K562 (cell line): ENCODE measurements around the gene NELL1. TPM values are rescaled to one million over a fixed set of nuclear protein-coding genes. Genes with fewer than 3 reads are reported as not detected.

ENCODE experiments used
- ATAC-seq: fragments of 200-7000 bp; cut with Tn5 transposase; 3 replicates; pipeline ENCODE4 v1.9.1; 2020; ENCODE audit warnings: moderate library complexity
- BruUV-seq: library from RNA; stranded (reverse); fragments of 400-500 nt; replicated peaks from 2 replicates; lab custom pipeline; 2021; lab: Mats Ljungman, UMichigan
- CTCF ChIA-PET: fragments of 300-600 bp; formaldehyde crosslinking; extraction: SDS; loops from one replicate; lab custom pipeline; 2021; ENCODE audit warnings: low intra/inter-chr PET ratio; lab: Yijun Ruan, JAX
- POLR2A ChIA-PET: fragments of 300-600, 350-650 bp; sonication (Branson Sonifier 250); formaldehyde crosslinking; extraction: SDS; loops from one replicate; lab custom pipeline; 2021; ENCODE audit warnings: antibody characterized with exemption, inconsistent platforms; lab: Yijun Ruan, JAX
- DNase-seq, 4 experiments: peaks; one replicate each; pipeline versions ENCODE4 v3.0.0 to v3.0.0-alpha.2; 2011 to 2018; ENCODE audit warnings: low spot score in 3 of 4, mixed read lengths in 3 of 4; ENCODE audit errors: extremely low read depth in 1 of 4
- FAIRE-seq: peaks from 2 replicates; lab custom pipeline; 2011; peaks lifted over from hg19 to GRCh38; lab: Jason Lieb, UNC
- H2AFZ ChIP-seq: 2 replicates; pipeline ENCODE4 v1.6.0; 2011; ENCODE audit warnings: low read depth, low read length, control low read depth, inconsistent platforms
- H3K27ac ChIP-seq: fragments of 200-600 bp; 3 replicates; pipeline ENCODE4 v1.8.0; 2011; ENCODE audit warnings: low read depth, mild to moderate bottlenecking, control low read depth, inconsistent platforms, low read length, moderate library complexity, mixed read lengths; ENCODE audit errors: extremely low read depth
- H3K27me3 ChIP-seq, 2 experiments: fragments of 300-600 bp in 1 of 2; 2 replicates in 1 of 2; 3 replicates in 1 of 2; pipeline versions ENCODE4 v1.6.0 to v1.8.0; 2011; ENCODE audit warnings: inconsistent platforms in 2 of 2, low read length in 2 of 2, mild to moderate bottlenecking in 1 of 2, mixed read lengths in 1 of 2, moderate library complexity in 1 of 2; ENCODE audit not compliant: control insufficient read depth in 2 of 2, insufficient read depth in 2 of 2
- H3K36me3 ChIP-seq: fragments of 300-600 bp; 3 replicates; pipeline ENCODE4 v1.8.0; 2011; ENCODE audit warnings: mild to moderate bottlenecking, low read length, inconsistent platforms; ENCODE audit not compliant: control insufficient read depth, insufficient read depth
- H3K4me1 ChIP-seq, 2 experiments: fragments of 200-600 bp in 1 of 2; replicated peaks in 1 of 2; 2 replicates in 1 of 2; 3 replicates in 1 of 2; pipeline versions ENCODE4 v1.5.1 to v1.8.0; 2011; ENCODE audit warnings: inconsistent platforms in 2 of 2, low read length in 2 of 2, mild to moderate bottlenecking in 1 of 2, mixed read lengths in 1 of 2, moderate library complexity in 1 of 2; ENCODE audit not compliant: control insufficient read depth in 2 of 2, insufficient read depth in 2 of 2
- H3K4me2 ChIP-seq: 2 replicates; pipeline ENCODE4 v1.6.1; 2011; ENCODE audit warnings: low read length, control low read depth, inconsistent platforms, mixed read lengths; ENCODE audit not compliant: insufficient read depth
- H3K4me3 ChIP-seq: fragments of 200-600 bp; sonication (generic), shearing (Covaris generic); 2 replicates; pipeline ENCODE4 v1.5.1; 2016; ENCODE audit warnings: control low read depth, inconsistent platforms
- H3K79me2 ChIP-seq: fragments of 200-600 bp; 3 replicates; pipeline ENCODE4 v1.8.0; 2011; ENCODE audit warnings: low read length, inconsistent platforms; ENCODE audit not compliant: control insufficient read depth, insufficient read depth
- H3K9ac ChIP-seq, 2 experiments: 2 replicates each; pipeline versions ENCODE4 v1.6.0 to v1.6.1; 2011; ENCODE audit warnings: low read depth in 2 of 2, low read length in 2 of 2, control low read depth in 1 of 2, inconsistent platforms in 1 of 2, mild to moderate bottlenecking in 1 of 2, mixed read lengths in 1 of 2; ENCODE audit not compliant: insufficient read depth in 1 of 2
- H3K9me1 ChIP-seq: one replicate; pipeline ENCODE4 v1.6.0; 2011; ENCODE audit warnings: inconsistent platforms, mild to moderate bottlenecking, low read length, moderate library complexity; ENCODE audit not compliant: control insufficient read depth, insufficient read depth
- H3K9me3 ChIP-seq: replicated peaks from 2 replicates; pipeline ENCODE4 v1.5.1; 2011; ENCODE audit warnings: low read depth, low read length, inconsistent platforms; ENCODE audit not compliant: control insufficient read depth, insufficient read depth
- H4K20me1 ChIP-seq: replicated peaks from 2 replicates; pipeline ENCODE4 v1.6.1; 2011; ENCODE audit warnings: low read length, inconsistent platforms, mixed read lengths; ENCODE audit not compliant: control insufficient read depth, insufficient read depth
- RNF2 ChIP-seq: sonication (generic); IDR thresholded peaks from 2 replicates; pipeline ENCODE4 v1.6.1; 2016
- SIN3A ChIP-seq, 2 experiments: fragments of 150-350 bp in 1 of 2; IDR thresholded peaks; 2 replicates each; pipeline ENCODE4 v1.6.1; 2011 to 2016; ENCODE audit warnings: borderline replicate concordance in 2 of 2, low read depth in 2 of 2, low read length in 2 of 2, mild to moderate bottlenecking in 2 of 2, moderate library complexity in 2 of 2; ENCODE audit not compliant: control insufficient read depth in 1 of 2
- ZKSCAN3 ChIP-seq: fragments of 250-450 bp; sonication (Bioruptor Pico); IDR thresholded peaks from 2 replicates; pipeline ENCODE4 v1.4.0; 2020
- WGBS: fragments of 100-300 bp; shearing (Covaris generic); methylation state at CpG from one replicate; pipeline ENCODE4 v1.1.6; 2016; ENCODE audit warnings: low coverage, mixed read lengths; ENCODE audit not compliant: insufficient coverage; ENCODE audit errors: missing lambda C conversion rate; 5-methylcytosine and 5-hydroxymethylcytosine counted together
- in situ Hi-C: fragments of 300-500 bp; cut with MboI; formaldehyde crosslinking; loops from 4 replicates; pipeline ENCODE4 v1.15.0; 2018; ENCODE audit warnings: inconsistent platforms, mixed read lengths
- intact Hi-C: fragments of 100-400 bp; cut with micrococcal nuclease; formaldehyde crosslinking; loops from 2 replicates; pipeline ENCODE4 v1.14.2; 2022
- polyA plus RNA-seq, 8 experiments: library from polyadenylated mRNA; depleted of rRNA in 4 of 8; stranded (reverse) in 5 of 8; unstranded in 3 of 8; fragments of >200 nt; fragmentation: Nextera tagmentation in 2 of 8; fragmentation: Illumina TruSeq in 1 of 8; extraction: Ambion mirVana in 2 of 8; extraction: Trizol in 1 of 8; gene quantifications; 2 replicates each; pipeline versions ENCODE4 v1.2.1 to v1.2.3, GENCODE V29; 2011 to 2014; ENCODE audit warnings: inconsistent platforms in 1 of 8, missing spikeins in 1 of 8
- total RNA-seq, 7 experiments: library from RNA; depleted of rRNA in 6 of 7; stranded (reverse); fragments of >200 nt in 6 of 7; fragmentation: Illumina TruSeq in 2 of 7; extraction: Trizol in 2 of 7; gene quantifications; 2 replicates each; pipeline versions ENCODE4 v1.2.1 to v1.2.3, GENCODE V29; 2011 to 2021; ENCODE audit warnings: low replicate concordance in 1 of 7
- TF ChIP-seq, protein P1 (sequence below), 2 experiments: fragments of 150-350 bp in 1 of 2; IDR thresholded peaks; 2 replicates each; pipeline ENCODE4 v1.6.1; 2012 to 2016; ENCODE audit warnings: low read depth in 2 of 2, low read length in 2 of 2, mild to moderate bottlenecking in 1 of 2, moderate library complexity in 1 of 2

The NELL1 gene
- total and polyA plus RNA-seq, 9 of the 15 experiments (the other 6 are each of a cell fraction or from before 2014, with no cell fraction given): not detected

DNA sequence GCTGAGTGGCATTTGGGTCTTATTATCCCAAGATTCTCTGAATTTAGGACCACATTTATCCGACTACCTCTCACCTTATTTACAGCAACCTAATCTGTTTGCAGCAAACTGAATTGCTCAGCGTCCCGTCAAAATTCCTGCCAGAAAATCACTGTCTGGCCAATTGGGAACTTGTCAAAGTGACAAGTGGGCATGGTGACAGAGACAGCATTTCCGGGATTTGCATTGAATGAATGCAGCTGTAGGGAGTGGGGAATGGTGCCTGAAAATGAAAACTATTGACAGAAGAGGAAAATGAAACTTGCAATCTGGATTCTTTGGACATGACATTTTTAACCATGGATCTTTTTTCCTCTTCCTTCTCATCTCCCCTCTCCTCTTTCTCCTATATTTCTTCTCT is 113.8 kb downstream of the NELL1 start:
- Histone ChIP-seq H3K79me2 (no peaks in the 10 kb centered on the region), H3K27ac (no peak overlapping the region), H3K4me2 (no peak overlapping the region), H3K36me3 (no peaks in the 10 kb centered on the region), H3K4me3 (no peak overlapping the region), H3K9ac (no peak overlapping the region), H3K9me3 (no peaks in the 10 kb centered on the region), H3K9me1 (no peaks in the 10 kb centered on the region), H4K20me1 (no peaks in the 10 kb centered on the region), H3K4me1 (no peaks in the 10 kb centered on the region), H3K27me3 (no peaks in the 10 kb centered on the region), H2AFZ (no peak overlapping the region)
- FAIRE-seq (no peak), ATAC-seq (no peak), DNase-seq (no peak)
- TF ChIP-seq SIN3A (IDR thresholded peaks at IDR 0.05; ENCODE audit: borderline replicate concordance in 2 of 2, control insufficient read depth in 1 of 2, low read depth in 2 of 2, low read length in 2 of 2) (no peak), ZKSCAN3 (CRISPR knock-in tag) (no peak), RNF2 (no peak)
- TF ChIP-seq, protein P1, sequence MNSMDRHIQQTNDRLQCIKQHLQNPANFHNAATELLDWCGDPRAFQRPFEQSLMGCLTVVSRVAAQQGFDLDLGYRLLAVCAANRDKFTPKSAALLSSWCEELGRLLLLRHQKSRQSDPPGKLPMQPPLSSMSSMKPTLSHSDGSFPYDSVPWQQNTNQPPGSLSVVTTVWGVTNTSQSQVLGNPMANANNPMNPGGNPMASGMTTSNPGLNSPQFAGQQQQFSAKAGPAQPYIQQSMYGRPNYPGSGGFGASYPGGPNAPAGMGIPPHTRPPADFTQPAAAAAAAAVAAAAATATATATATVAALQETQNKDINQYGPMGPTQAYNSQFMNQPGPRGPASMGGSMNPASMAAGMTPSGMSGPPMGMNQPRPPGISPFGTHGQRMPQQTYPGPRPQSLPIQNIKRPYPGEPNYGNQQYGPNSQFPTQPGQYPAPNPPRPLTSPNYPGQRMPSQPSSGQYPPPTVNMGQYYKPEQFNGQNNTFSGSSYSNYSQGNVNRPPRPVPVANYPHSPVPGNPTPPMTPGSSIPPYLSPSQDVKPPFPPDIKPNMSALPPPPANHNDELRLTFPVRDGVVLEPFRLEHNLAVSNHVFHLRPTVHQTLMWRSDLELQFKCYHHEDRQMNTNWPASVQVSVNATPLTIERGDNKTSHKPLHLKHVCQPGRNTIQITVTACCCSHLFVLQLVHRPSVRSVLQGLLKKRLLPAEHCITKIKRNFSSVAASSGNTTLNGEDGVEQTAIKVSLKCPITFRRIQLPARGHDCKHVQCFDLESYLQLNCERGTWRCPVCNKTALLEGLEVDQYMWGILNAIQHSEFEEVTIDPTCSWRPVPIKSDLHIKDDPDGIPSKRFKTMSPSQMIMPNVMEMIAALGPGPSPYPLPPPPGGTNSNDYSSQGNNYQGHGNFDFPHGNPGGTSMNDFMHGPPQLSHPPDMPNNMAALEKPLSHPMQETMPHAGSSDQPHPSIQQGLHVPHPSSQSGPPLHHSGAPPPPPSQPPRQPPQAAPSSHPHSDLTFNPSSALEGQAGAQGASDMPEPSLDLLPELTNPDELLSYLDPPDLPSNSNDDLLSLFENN (IDR thresholded peaks at IDR 0.05; ENCODE audit: low read depth in 2 of 2, low read length in 2 of 2): no peak
- intact Hi-C loops: no loop called here
- 0% methylated on average over 4 of the region's 4 CpGs for WGBS
- ChIA-PET CTCF (no interaction called here), POLR2A (no interaction called here)
- no TSS peak for BruUV-seq
- in situ Hi-C loops: no loop called here
